Skeletal muscle tissue (tissue), 4 donors: ENCODE results near the gene NHLRC1. TPM values are rescaled to one million over a fixed set of nuclear protein-coding genes. Genes with fewer than 3 reads are reported as not detected.
"Not testable (repeated sequence)": the region's sequence is repeated elsewhere in the genome, so short reads cannot be mapped to it uniquely, and the experiment has no call there.

Experiments used
- H3K27ac ChIP-seq: one replicate; pipeline ENCODE4 v1.7.0; 2013; ENCODE audit warnings: mild to moderate bottlenecking, low read depth, low read length, inconsistent platforms
- H3K27me3 ChIP-seq, 3 donors: one replicate each; pipeline ENCODE4 v1.7.0; 2013; ENCODE audit warnings: low read length in 3 of 3; ENCODE audit not compliant: control insufficient read depth in 3 of 3, insufficient read depth in 3 of 3
- H3K36me3 ChIP-seq, 3 donors: one replicate each; pipeline ENCODE4 v1.7.0; 2013; ENCODE audit warnings: low read length in 3 of 3; ENCODE audit not compliant: control insufficient read depth in 3 of 3, insufficient read depth in 3 of 3
- H3K4me1 ChIP-seq, 3 donors: one replicate each; pipeline ENCODE4 v1.7.0; 2013; ENCODE audit warnings: low read length in 3 of 3, mild to moderate bottlenecking in 3 of 3; ENCODE audit not compliant: control insufficient read depth in 3 of 3, insufficient read depth in 3 of 3
- H3K4me3 ChIP-seq, 3 donors: one replicate each; pipeline ENCODE4 v1.7.0; 2013; ENCODE audit warnings: low read length in 3 of 3
- H3K9ac ChIP-seq, 3 donors: one replicate each; pipeline ENCODE4 v1.7.0; 2013; ENCODE audit warnings: low read length in 3 of 3, mild to moderate bottlenecking in 3 of 3, moderate library complexity in 2 of 3, low read depth in 1 of 3
- H3K9me3 ChIP-seq, 3 donors: one replicate each; pipeline ENCODE4 v1.7.0; 2013; ENCODE audit warnings: low read length in 3 of 3; ENCODE audit not compliant: control insufficient read depth in 3 of 3
- total RNA-seq: library from RNA; depleted of rRNA; stranded (reverse); fragments of >200 nt; gene quantifications from one replicate; pipeline ENCODE4 v1.2.3, GENCODE V29; 2014
- donor health status: Osteomylitis.

Gene NHLRC1
- total RNA-seq, 1 donor from 2014 or later = 3.1 TPM

DNA sequence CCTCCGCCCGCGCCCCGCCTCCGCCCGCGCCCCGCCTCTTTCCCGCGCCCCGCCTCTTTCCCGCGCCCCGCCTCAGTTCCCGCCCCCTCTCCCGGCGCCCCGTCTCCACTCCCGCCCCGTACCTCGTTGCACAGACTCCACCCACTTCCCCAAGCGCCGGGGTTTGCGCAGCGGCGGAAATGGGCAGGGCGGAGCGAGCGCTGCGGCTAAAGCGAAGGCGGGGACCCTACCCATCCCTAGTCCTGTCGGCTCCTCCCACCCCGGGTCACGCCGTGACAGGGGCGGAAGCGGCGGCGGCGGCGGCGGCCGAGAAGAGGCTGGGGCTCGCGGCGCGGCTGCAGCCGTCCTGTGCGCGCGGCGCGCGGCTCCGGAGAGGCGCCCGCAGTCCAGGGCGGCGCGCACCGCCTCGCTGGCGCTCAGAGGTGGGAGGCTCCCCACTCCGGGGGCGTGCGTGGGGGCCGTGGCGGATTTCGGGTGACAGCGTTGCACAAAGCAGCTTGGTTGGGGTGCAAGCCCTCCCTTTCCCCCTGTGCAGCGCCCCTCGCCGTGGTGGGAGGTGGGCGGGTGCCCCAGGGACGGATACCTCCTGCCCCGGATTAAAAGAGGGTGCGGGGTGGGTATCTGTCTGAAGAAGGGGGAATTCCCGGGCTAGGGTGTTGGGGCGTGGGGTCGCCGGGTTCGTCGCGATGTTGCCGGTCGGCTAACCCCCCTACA is 32.8 kb upstream of the NHLRC1 start, which contains the start of gene KDM1B:
Gene KDM1B, plus strand, starts transcription at position 273 of the 714 bp plus-strand sequence. CDS start 4,474 bp downstream, outside the sequence.
- H3K36me3 ChIP-seq = peaks cover 0 to 6% (median 2%) of the 10 kb centered on the region in 3 donors
- H3K4me1 ChIP-seq = peaks cover 3 to 12% (median 9%) of the 10 kb centered on the region in 3 donors
- peak within 1 kb of the TSS; percentile 78 for H3K27ac ChIP-seq
- no peaks in the 10 kb centered on the region for H3K27me3 ChIP-seq
- peak within 1 kb of the TSS; percentile 91 to 99 (median 94) for H3K9ac ChIP-seq
- H3K9me3 ChIP-seq = no peaks in the 10 kb centered on the region
- peak within 1 kb of the TSS; percentile 90 to 99 (median 95) for H3K4me3 ChIP-seq

DNA sequence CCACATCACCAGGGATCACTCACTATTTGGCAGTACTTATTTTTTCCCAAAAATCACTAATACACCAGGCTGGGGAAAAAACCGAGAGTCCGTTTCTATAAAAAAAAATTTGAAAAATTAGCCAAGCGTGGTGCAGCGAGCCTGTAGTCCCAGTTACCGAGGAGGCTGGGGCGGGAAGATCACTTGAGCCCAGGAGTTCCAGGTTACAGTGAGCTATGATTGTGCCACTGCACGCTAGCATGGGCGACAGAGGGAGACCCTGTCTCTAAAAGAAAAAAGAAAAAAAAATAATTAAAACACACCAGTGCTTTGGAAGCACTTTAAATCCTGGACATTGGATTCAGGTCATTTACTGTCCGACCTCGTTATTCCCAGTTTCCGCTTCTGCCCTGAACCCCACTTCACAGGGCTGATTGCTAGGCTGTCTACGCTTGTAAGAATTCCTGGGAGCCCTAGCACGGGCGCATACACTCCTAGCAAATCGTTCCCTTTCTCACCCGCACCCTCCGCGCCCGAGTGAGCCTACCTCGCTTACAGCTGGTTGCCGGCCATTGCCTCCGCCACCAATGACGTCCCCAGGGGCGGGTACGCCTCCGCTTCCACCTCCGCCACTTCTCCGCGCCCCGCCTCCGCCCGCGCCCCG is 32.2 kb upstream of the NHLRC1 start, which contains the start of gene TPMT:
Gene TPMT, minus strand, starts transcription at position 571 of the 643 bp plus-strand sequence. CDS start 5,950 bp downstream, outside the sequence.
- Histone ChIP-seq H3K4me1 (peaks cover 3 to 12% (median 9%) of the 10 kb centered on the region in 3 donors), H3K9ac (peak within 1 kb of the TSS; percentile 91 to 99 (median 94)), H3K9me3 (no peaks in the 10 kb centered on the region), H3K27ac (peak within 1 kb of the TSS; percentile 78), H3K27me3 (no peaks in the 10 kb centered on the region), H3K4me3 (peak within 1 kb of the TSS; percentile 90 to 99 (median 95)), H3K36me3 (peaks cover 0 to under 1% (median 0%) of the 10 kb centered on the region in 3 donors)

DNA sequence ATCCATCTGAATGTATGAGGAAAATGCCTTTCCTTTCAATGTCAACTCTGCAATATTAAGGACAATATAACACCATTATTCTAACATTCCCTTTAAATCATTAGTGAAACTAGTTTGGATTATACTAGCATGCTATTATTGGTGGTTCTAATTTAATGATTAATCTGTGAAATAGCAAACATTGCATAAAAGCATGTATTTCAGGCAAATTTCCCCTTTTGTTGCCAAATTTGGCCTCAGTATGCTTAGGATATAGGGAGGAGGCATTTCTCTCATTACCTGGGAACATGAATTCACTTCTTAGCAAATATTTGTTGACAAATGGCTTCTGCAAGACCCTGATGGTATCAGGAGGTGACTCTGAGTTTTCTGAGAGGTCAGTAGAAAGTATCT is 30.8 kb upstream of the NHLRC1 start:
- H3K4me3 ChIP-seq = no peak overlapping the region
- H3K4me1 ChIP-seq = peaks cover 3 to 12% (median 9%) of the 10 kb centered on the region in 3 donors
- peaks cover 0 to 4% (median under 1%) of the 10 kb centered on the region in 3 donors for H3K36me3 ChIP-seq
- no peak overlapping the region for H3K9ac ChIP-seq
- H3K27me3 ChIP-seq = no peaks in the 10 kb centered on the region
- no peaks in the 10 kb centered on the region for H3K9me3 ChIP-seq
- H3K27ac ChIP-seq = no peak overlapping the region

DNA sequence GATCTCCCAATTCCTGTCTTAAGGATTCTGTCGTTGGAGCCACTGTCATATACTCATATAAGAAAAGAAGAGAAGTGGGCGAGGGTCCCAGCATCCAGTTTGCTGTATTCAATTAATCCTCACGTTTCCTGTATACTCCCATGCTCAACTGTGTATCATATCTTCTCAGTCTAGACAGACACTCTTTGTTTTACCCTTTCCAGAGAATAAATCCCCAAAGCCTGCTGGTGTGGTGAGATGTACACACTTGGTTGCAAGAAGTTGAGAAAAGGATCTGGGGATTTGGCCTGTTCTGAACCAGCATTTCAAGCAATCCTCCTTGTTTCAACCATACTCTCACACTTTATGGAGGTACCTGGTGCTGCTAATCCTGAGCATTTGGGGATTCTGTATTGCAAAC is 29.3 kb upstream of the NHLRC1 start:
- Histone ChIP-seq H3K4me1 (peaks cover 3 to 12% (median 9%) of the 10 kb centered on the region in 3 donors), H3K27ac (no peak overlapping the region), H3K9me3 (no peaks in the 10 kb centered on the region), H3K36me3 (peaks cover 0 to 5% (median 5%) of the 10 kb centered on the region in 3 donors), H3K4me3 (no peak overlapping the region), H3K9ac (no peak overlapping the region), H3K27me3 (no peaks in the 10 kb centered on the region)

DNA sequence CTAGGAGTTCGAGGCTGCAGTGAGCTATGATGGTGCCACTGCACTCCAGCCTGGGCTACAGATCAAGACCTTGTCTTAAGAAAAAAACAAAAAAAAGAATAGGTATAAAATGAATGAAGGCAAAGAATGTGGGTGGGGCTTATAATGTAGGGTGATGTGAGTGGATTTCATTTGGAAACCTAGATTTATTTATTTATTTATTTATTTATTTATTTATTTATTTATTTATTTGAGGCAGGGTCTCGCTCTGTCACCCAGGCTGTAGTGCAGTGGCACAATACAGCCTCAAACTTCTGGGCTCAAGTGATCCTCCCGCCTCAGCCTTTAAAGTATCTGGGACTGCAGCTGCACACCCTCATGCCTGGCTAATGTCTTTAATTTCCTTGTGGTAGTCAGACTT is 28.9 kb upstream of the NHLRC1 start:
- H3K36me3 ChIP-seq, H3K9me3 ChIP-seq, H3K27me3 ChIP-seq, H3K27ac ChIP-seq, H3K9ac ChIP-seq, H3K4me3 ChIP-seq: not testable (repeated sequence)
- peaks cover 3 to 12% (median 9%) of the 10 kb centered on the region in 3 donors for H3K4me1 ChIP-seq

DNA sequence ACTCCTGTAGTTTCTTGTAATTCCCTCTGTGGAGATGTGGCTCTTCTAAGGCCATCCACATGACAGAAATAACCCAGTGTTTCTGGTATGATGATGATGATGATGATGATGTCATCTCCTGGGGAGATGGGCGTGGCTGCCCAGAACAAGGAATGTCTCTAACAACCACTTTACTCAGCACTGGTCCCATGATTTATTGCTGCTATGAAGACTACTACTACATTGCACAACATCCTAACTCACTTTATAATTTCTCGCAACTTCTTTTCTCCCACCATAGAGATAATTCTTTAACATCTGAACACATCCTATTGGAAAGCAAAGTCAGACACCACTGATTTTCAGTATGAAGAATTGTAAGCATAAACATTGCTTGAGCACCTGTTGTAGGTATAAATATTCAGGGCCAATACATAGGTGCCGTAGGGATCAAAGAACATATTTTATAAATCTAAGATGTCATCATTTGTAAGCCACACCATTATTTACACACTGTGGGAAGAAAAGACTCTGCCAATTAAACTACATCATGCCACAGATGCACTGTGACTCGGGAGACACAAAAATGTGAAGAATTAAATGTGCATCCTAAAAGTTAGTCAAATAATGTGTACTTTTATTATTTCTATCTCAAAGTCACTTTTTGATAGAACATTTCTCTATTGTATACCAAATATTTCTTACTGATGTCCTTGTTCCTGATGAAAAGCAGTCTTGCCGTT is 26.0 kb upstream of the NHLRC1 start:
- Histone ChIP-seq H3K9me3 (no peaks in the 10 kb centered on the region), H3K4me1 (no peaks in the 10 kb centered on the region), H3K36me3 (peaks cover 3 to 8% (median 8%) of the 10 kb centered on the region in 3 donors), H3K27ac (no peak overlapping the region), H3K4me3 (no peak overlapping the region), H3K9ac (no peak overlapping the region), H3K27me3 (no peaks in the 10 kb centered on the region)

DNA sequence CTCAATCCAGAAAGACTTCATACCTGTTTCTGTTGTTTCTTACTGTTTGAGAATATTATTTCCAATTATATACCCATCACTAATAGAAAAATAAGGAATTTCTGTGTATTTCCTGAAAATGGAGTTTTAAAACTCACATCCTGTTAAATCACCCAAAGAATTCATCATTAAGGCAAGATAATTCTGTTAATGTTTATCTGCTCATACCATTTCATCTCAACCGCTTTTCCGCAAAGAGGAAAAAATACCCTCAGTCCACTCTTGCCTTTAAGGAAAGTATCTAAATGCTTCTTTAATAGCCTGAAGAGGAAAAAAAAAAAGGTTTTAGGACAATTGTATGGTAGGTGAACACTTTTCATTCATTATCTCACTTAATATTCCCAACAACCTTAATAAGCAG is 25.1 kb upstream of the NHLRC1 start:
- Histone ChIP-seq H3K9me3 (no peaks in the 10 kb centered on the region), H3K27ac (no peak overlapping the region), H3K4me3 (no peak overlapping the region), H3K9ac (no peak overlapping the region), H3K27me3 (no peaks in the 10 kb centered on the region), H3K4me1 (no peaks in the 10 kb centered on the region), H3K36me3 (peaks cover 8 to 14% (median 8%) of the 10 kb centered on the region in 3 donors)

DNA sequence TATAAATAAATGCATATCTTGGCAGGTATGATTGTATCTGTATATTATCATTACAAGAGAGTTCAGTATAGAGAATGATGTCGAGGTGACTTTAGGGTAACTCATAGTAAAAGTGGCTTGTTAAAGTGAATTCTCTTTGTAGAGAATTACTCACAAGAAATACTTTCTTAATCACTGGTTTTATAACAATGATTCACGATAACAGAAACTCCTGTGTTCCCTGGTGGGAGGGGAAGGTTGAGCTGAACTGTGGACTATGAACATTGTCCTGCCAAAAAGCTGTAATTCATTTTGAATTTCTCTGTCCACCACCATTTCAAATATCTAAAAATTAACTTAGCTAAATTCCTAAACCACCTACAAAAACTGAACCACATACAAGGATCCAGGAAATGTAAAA is 24.7 kb upstream of the NHLRC1 start:
- H3K27me3 ChIP-seq = no peaks in the 10 kb centered on the region
- no peaks in the 10 kb centered on the region for H3K4me1 ChIP-seq
- H3K36me3 ChIP-seq = peaks cover 8 to 17% (median 12%) of the 10 kb centered on the region in 3 donors
- H3K9me3 ChIP-seq = no peaks in the 10 kb centered on the region
- H3K27ac ChIP-seq = no peak overlapping the region
- H3K4me3 ChIP-seq = no peak overlapping the region
- no peak overlapping the region for H3K9ac ChIP-seq

DNA sequence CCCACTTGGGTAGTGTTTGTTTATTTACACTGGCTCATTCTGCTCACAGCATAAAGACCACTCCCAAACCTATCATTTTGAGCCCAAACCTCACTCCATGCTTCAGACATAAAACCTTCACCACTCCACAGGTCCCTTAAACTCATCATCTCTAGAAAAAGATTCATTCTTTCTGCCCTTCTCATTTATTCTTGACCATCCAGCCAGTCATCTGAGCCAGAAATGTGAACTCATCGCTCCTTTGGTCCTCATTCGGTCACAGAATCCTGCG is 20.0 kb upstream of the NHLRC1 start:
- Histone ChIP-seq H3K4me1 (no peaks in the 10 kb centered on the region), H3K36me3 (peaks cover 18 to 30% (median 26%) of the 10 kb centered on the region in 3 donors), H3K9me3 (no peaks in the 10 kb centered on the region), H3K27ac (no peak overlapping the region), H3K27me3 (no peaks in the 10 kb centered on the region), H3K9ac (no peak overlapping the region), H3K4me3 (no peak overlapping the region)
